ENCODE results near the gene CLCN2.

The CLCN2 gene

GRCh38 chr3:184320104-184320445 is 41.3 kb downstream of the CLCN2 start:
- 4% methylated on average over 4 of the region's 4 CpGs for WGBS
- no peak overlapping the region for H2BK15ac ChIP-seq (ENCODE audit: low read depth, poor library complexity, severe bottlenecking)
- peak overlapping the region in 1 of 2 experiments; percentile 60 for H3K4me3 ChIP-seq (ENCODE audit: insufficient read depth in 1 of 2, low read depth in 1 of 2, low read length in 2 of 2)
- H3K27ac ChIP-seq (ENCODE audit: low read length, poor library complexity, severe bottlenecking), result peak overlapping the region; percentile 9
- H2BK120ac ChIP-seq (ENCODE audit: low read depth, low read length), result no peak overlapping the region
- H3K14ac ChIP-seq (ENCODE audit: low read length in 2 of 2), result peak overlapping the region in 1 of 2 experiments; percentile 68
- H3K27me3 ChIP-seq (ENCODE audit: control insufficient read depth in 1 of 2, insufficient read depth in 1 of 2, low read length in 2 of 2), result no peaks in the 10 kb centered on the region
- no peak overlapping the region for H2BK5ac ChIP-seq (ENCODE audit: low read depth, low read length, poor library complexity, severe bottlenecking)
- H3K9ac ChIP-seq (ENCODE audit: low read length), result peak overlapping the region; percentile 64
- no peaks in the 10 kb centered on the region for H3K9me3 ChIP-seq (ENCODE audit: control insufficient read depth, low read length)
- peaks cover 72% of the 10 kb centered on the region in 2 experiments for H3K36me3 ChIP-seq (ENCODE audit: control insufficient read depth in 1 of 2, insufficient read depth in 2 of 2, low read depth in 1 of 2, low read length in 2 of 2)
- no peak overlapping the region for H3K23ac ChIP-seq (ENCODE audit: low read length in 2 of 2)
- H3K4ac ChIP-seq (ENCODE audit: low read depth in 1 of 2, low read length in 2 of 2), result peak overlapping the region in 1 of 2 experiments; percentile 10
- peak overlapping the region; percentile 26 for H2AK5ac ChIP-seq (ENCODE audit: low read length, severe bottlenecking)
- no peak overlapping the region for H4K8ac ChIP-seq (ENCODE audit: low read length)
- peak overlapping the region in 1 of 2 experiments; percentile 84 for H2BK12ac ChIP-seq (ENCODE audit: low read length in 2 of 2)
- no peak overlapping the region for H4K91ac ChIP-seq (ENCODE audit: low read length)
- no peak overlapping the region for H2AFZ ChIP-seq (ENCODE audit: low read depth, low read length)
- peak overlapping the region; percentile 12 for H3K4me2 ChIP-seq (ENCODE audit: low read length, poor library complexity, severe bottlenecking)
- peaks cover 32% of the 10 kb centered on the region for H3K4me1 ChIP-seq (ENCODE audit: control insufficient read depth, insufficient read depth, low read depth, low read length)
- peak overlapping the region; percentile 52 to 85 for H3K18ac ChIP-seq (ENCODE audit: low read depth in 1 of 2, low read length in 2 of 2)
- peak; percentile 92 for DNase-seq
- H3K79me1 ChIP-seq (replicated peaks; ENCODE audit: low read length, poor library complexity, severe bottlenecking), result peaks cover 30% of the 10 kb centered on the region

DNA sequence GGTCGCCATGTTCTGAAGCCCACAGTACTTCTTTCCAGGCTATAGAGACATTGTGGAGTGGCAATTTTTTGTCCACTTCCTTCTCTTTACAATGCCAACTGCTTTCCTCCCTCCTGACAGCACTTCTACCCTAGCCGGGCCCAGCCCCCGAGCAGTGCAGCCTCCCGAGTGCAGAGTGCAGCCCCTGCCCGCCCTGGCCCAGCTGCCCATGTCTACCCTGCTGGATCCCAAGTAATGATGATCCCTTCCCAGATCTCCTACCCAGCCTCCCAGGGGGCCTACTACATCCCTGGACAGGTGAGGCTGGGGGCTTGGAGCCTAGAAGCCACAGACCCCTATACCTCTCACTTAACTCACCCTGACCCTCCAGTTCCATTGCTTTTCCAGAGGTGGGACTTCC is 44.2 kb downstream of the CLCN2 start:
- no peaks in the 10 kb centered on the region for H3K9me3 ChIP-seq (ENCODE audit: control insufficient read depth, low read length)
- no peak overlapping the region for H2BK120ac ChIP-seq (ENCODE audit: low read depth, low read length)
- H2BK15ac ChIP-seq (ENCODE audit: low read depth, poor library complexity, severe bottlenecking), result no peak overlapping the region
- peak overlapping the region; percentile 31 for H2AK5ac ChIP-seq (ENCODE audit: low read length, severe bottlenecking)
- no peak for DNase-seq
- no peak overlapping the region for H2BK12ac ChIP-seq (ENCODE audit: low read length in 2 of 2)
- no peak overlapping the region for H4K91ac ChIP-seq (ENCODE audit: low read length)
- peaks cover 44% of the 10 kb centered on the region in 2 experiments for H3K36me3 ChIP-seq (ENCODE audit: control insufficient read depth in 1 of 2, insufficient read depth in 2 of 2, low read depth in 1 of 2, low read length in 2 of 2)
- H4K8ac ChIP-seq (ENCODE audit: low read length), result no peak overlapping the region
- peak overlapping the region; percentile 86 for H3K4me2 ChIP-seq (ENCODE audit: low read length, poor library complexity, severe bottlenecking)
- H3K23ac ChIP-seq (ENCODE audit: low read length in 2 of 2), result no peak overlapping the region
- WGBS, result 98% methylated on average over 5 of the region's 5 CpGs
- peaks cover 32% of the 10 kb centered on the region for H3K4me1 ChIP-seq (ENCODE audit: control insufficient read depth, insufficient read depth, low read depth, low read length)
- no peak overlapping the region for H2BK5ac ChIP-seq (ENCODE audit: low read depth, low read length, poor library complexity, severe bottlenecking)
- no peak overlapping the region for H2AFZ ChIP-seq (ENCODE audit: low read depth, low read length)
- H3K18ac ChIP-seq (ENCODE audit: low read depth in 1 of 2, low read length in 2 of 2), result no peak overlapping the region
- H3K4me3 ChIP-seq (ENCODE audit: insufficient read depth in 1 of 2, low read depth in 1 of 2, low read length in 2 of 2), result peak overlapping the region in 1 of 2 experiments; percentile 92
- peak overlapping the region; percentile 96 for H3K9ac ChIP-seq (ENCODE audit: low read length)
- H3K79me1 ChIP-seq (replicated peaks; ENCODE audit: low read length, poor library complexity, severe bottlenecking), result peaks cover 10% of the 10 kb centered on the region
- peak overlapping the region; percentile 30 for H3K27ac ChIP-seq (ENCODE audit: low read length, poor library complexity, severe bottlenecking)
- H3K14ac ChIP-seq (ENCODE audit: low read length in 2 of 2), result peak overlapping the region in 1 of 2 experiments; percentile 31
- H3K27me3 ChIP-seq (ENCODE audit: control insufficient read depth in 1 of 2, insufficient read depth in 1 of 2, low read length in 2 of 2), result no peaks in the 10 kb centered on the region
- H3K4ac ChIP-seq (ENCODE audit: low read depth in 1 of 2, low read length in 2 of 2), result no peak overlapping the region

DNA sequence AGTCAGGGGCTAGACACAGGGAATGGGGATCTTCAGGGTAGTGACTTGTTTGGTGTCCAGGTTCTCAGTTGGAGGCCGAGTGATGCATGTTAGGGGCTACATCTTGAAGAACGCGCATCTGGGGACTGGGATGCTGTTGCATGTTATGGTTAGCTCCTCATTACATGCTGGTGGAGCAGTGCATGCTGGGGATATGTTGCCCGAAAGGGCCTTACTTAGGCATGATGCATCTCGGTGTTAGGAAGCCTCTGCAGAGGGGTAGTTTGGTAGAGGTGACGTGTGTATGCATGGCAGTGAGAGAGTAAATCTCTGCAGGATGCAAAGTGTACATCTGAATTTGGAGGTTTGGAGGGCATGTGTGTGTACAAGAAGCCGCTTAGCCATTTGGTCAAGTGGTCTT is 44.6 kb downstream of the CLCN2 start:
- Histone ChIP-seq H3K14ac (ENCODE audit: low read length in 2 of 2) (no peak overlapping the region), H3K27me3 (ENCODE audit: control insufficient read depth in 1 of 2, insufficient read depth in 1 of 2, low read length in 2 of 2) (no peaks in the 10 kb centered on the region), H3K9me3 (ENCODE audit: control insufficient read depth, low read length) (no peaks in the 10 kb centered on the region), H2BK5ac (ENCODE audit: low read depth, low read length, poor library complexity, severe bottlenecking) (no peak overlapping the region), H2BK120ac (ENCODE audit: low read depth, low read length) (no peak overlapping the region), H3K4me3 (ENCODE audit: insufficient read depth in 1 of 2, low read depth in 1 of 2, low read length in 2 of 2) (peak overlapping the region in 1 of 2 experiments; percentile 92), H2AK5ac (ENCODE audit: low read length, severe bottlenecking) (no peak overlapping the region), H3K18ac (ENCODE audit: low read depth in 1 of 2, low read length in 2 of 2) (no peak overlapping the region), H3K27ac (ENCODE audit: low read length, poor library complexity, severe bottlenecking) (no peak overlapping the region), H2BK12ac (ENCODE audit: low read length in 2 of 2) (no peak overlapping the region), H2BK15ac (ENCODE audit: low read depth, poor library complexity, severe bottlenecking) (no peak overlapping the region), H3K36me3 (ENCODE audit: control insufficient read depth in 1 of 2, insufficient read depth in 2 of 2, low read depth in 1 of 2, low read length in 2 of 2) (peaks cover 40 to 41% of the 10 kb centered on the region in 2 experiments), H2AFZ (ENCODE audit: low read depth, low read length) (no peak overlapping the region), H3K23ac (ENCODE audit: low read length in 2 of 2) (no peak overlapping the region), H3K79me1 (replicated peaks; ENCODE audit: low read length, poor library complexity, severe bottlenecking) (peaks cover 8% of the 10 kb centered on the region), H4K91ac (ENCODE audit: low read length) (no peak overlapping the region), H3K4me1 (ENCODE audit: control insufficient read depth, insufficient read depth, low read depth, low read length) (peaks cover 32% of the 10 kb centered on the region), H3K4ac (ENCODE audit: low read depth in 1 of 2, low read length in 2 of 2) (no peak overlapping the region), H3K4me2 (ENCODE audit: low read length, poor library complexity, severe bottlenecking) (peak overlapping the region; percentile 86), H4K8ac (ENCODE audit: low read length) (no peak overlapping the region), H3K9ac (ENCODE audit: low read length) (peak overlapping the region; percentile 96)
- WGBS, result 92% methylated on average over 7 of the region's 7 CpGs
- no peak for DNase-seq

- no peak overlapping the region for H2BK12ac ChIP-seq (ENCODE audit: low read length in 2 of 2)
- peaks cover 32 to 34% of the 10 kb centered on the region in 2 experiments for H3K36me3 ChIP-seq (ENCODE audit: control insufficient read depth in 1 of 2, insufficient read depth in 2 of 2, low read depth in 1 of 2, low read length in 2 of 2)
- peaks cover 5% of the 10 kb centered on the region for H3K79me1 ChIP-seq (replicated peaks; ENCODE audit: low read length, poor library complexity, severe bottlenecking)
- H3K23ac ChIP-seq (ENCODE audit: low read length in 2 of 2), result no peak overlapping the region
- no peak overlapping the region for H4K91ac ChIP-seq (ENCODE audit: low read length)
- H2AK5ac ChIP-seq (ENCODE audit: low read length, severe bottlenecking), result no peak overlapping the region
- H3K9ac ChIP-seq (ENCODE audit: low read length), result peak overlapping the region; percentile 96
- H2BK15ac ChIP-seq (ENCODE audit: low read depth, poor library complexity, severe bottlenecking), result no peak overlapping the region
- peak overlapping the region; percentile 86 for H3K4me2 ChIP-seq (ENCODE audit: low read length, poor library complexity, severe bottlenecking)
- H2BK5ac ChIP-seq (ENCODE audit: low read depth, low read length, poor library complexity, severe bottlenecking), result no peak overlapping the region
- peak overlapping the region in 1 of 2 experiments; percentile 0 for H3K14ac ChIP-seq (ENCODE audit: low read length in 2 of 2)
- H3K4ac ChIP-seq (ENCODE audit: low read depth in 1 of 2, low read length in 2 of 2), result peak overlapping the region in 1 of 2 experiments; percentile 99
- peak overlapping the region in 1 of 2 experiments; percentile 6 for H3K18ac ChIP-seq (ENCODE audit: low read depth in 1 of 2, low read length in 2 of 2)
- 65% methylated on average over 13 of the region's 16 CpGs for WGBS
- peak overlapping the region; percentile 97 for H2BK120ac ChIP-seq (ENCODE audit: low read depth, low read length)
- peak overlapping the region; percentile 85 to 92 for H3K4me3 ChIP-seq (ENCODE audit: insufficient read depth in 1 of 2, low read depth in 1 of 2, low read length in 2 of 2)
- no peak overlapping the region for H2AFZ ChIP-seq (ENCODE audit: low read depth, low read length)
- H3K9me3 ChIP-seq (ENCODE audit: control insufficient read depth, low read length), result no peaks in the 10 kb centered on the region
- peak overlapping the region; percentile 59 for H3K27ac ChIP-seq (ENCODE audit: low read length, poor library complexity, severe bottlenecking)
- peak; percentile 59 for DNase-seq
- no peaks in the 10 kb centered on the region for H3K27me3 ChIP-seq (ENCODE audit: control insufficient read depth in 1 of 2, insufficient read depth in 1 of 2, low read length in 2 of 2)
- no peak overlapping the region for H4K8ac ChIP-seq (ENCODE audit: low read length)
- peaks cover 32% of the 10 kb centered on the region for H3K4me1 ChIP-seq (ENCODE audit: control insufficient read depth, insufficient read depth, low read depth, low read length)
Observed at GRCh38 chr3:184315871-184316661, 45.3 kb downstream of the CLCN2 start.

Measured in mesenchymal stem cell (in vitro differentiated cells and primary cell).